T-helper 1 cell treated with Interleukin-12 subunit alpha and Interleukin-12 subunit beta and Interleukin-4 antibody, amounts not matched to agents 30 μg/mL and 1 μg/mL, for 36 hours (primary cell): ENCODE results near the gene RGMA.

ENCODE experiments used
- H3K27ac Mint-ChIP-seq: one replicate; pipeline ENCODE4 v1.8.0; 2021; ENCODE audit warnings: mild to moderate bottlenecking, mixed read lengths
- H3K27me3 Mint-ChIP-seq: one replicate; pipeline ENCODE4 v1.8.0; 2021; ENCODE audit warnings: low read depth, mixed read lengths
- H3K36me3 Mint-ChIP-seq: one replicate; pipeline ENCODE4 v1.8.0; 2021; ENCODE audit warnings: low read depth, mixed read lengths
- H3K4me1 Mint-ChIP-seq: one replicate; pipeline ENCODE4 v1.8.0; 2021; ENCODE audit warnings: low read depth, mixed read lengths
- H3K4me3 Mint-ChIP-seq: one replicate; pipeline ENCODE4 v1.8.0; 2021; ENCODE audit warnings: mild to moderate bottlenecking, moderate library complexity, mixed read lengths
- H3K9me3 Mint-ChIP-seq: one replicate; pipeline ENCODE4 v1.8.0; 2021; ENCODE audit warnings: mixed read lengths

RGMA gene

DNA sequence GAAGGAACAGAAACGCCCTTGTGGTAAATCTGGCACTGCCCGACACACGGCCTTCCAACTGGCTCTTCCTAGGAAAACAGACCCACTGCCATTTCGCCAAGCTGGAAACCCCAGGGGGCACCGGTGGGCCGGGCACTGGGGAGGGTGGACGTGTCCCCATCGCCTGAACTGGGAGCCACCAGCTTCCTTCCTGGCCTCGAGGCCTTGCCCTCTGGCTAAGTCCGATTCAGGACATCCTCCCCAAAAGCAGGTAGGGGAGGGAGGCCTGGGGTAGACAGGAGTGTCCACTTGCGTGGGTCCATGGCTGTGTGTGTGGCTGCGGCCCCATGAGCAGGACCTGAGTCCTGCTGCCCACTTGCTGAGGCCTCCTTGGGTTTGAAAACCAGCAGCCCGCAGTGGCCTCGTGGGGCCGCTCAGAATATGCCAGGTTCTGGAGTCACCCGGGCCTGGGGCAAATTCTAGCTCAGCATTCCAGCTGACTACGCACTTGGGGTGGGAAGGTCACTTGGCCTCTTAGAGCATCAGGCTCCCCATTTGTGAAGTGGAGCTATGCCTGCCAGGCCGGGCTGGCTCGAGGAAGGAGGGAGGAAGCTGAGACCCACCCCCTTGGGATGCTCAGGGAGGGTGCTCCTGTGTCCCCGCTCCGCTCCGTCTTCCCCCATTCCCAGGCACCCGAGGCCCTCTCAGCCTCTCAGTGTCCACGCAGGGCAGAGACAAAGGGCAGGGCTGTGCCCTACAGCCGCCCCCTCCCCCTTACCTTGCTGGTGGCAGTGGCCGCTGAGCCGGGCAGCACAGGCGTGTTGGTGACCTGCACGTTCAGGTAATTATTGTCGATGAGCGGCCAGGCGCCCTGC lies 37.5 kb downstream of the RGMA start:
- no peaks in the 10 kb centered on the region for H3K36me3 Mint-ChIP-seq
- H3K9me3 Mint-ChIP-seq = peaks cover under 1% of the 10 kb centered on the region
- H3K27ac Mint-ChIP-seq = no peak overlapping the region
- H3K27me3 Mint-ChIP-seq = no peaks in the 10 kb centered on the region
- H3K4me1 Mint-ChIP-seq = peaks cover 9% of the 10 kb centered on the region
- no peak overlapping the region for H3K4me3 Mint-ChIP-seq

DNA sequence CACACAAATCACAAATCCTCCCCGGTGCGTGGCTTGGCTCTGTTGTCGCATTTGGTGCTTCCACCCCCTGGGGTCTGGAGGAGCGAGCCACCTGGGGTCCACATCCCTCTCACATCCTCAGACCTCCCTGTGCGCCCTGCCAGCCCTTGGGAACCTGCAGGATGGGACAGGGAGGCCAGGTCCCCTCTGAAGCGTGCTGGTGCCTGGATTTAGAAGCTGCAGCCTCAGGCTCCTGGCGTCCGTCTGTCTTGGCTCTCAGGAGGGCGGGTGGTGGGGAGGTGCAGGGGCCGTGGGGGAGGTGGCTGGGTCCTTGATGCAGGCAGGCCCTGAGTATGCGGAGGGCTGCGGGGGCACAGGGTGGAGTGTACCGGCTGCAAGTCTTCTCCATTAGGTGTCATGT lies 38.4 kb downstream of the RGMA start:
- H3K4me1 Mint-ChIP-seq = peaks cover 9% of the 10 kb centered on the region
- H3K27ac Mint-ChIP-seq = no peak overlapping the region
- no peaks in the 10 kb centered on the region for H3K36me3 Mint-ChIP-seq
- no peak overlapping the region for H3K4me3 Mint-ChIP-seq
- no peaks in the 10 kb centered on the region for H3K27me3 Mint-ChIP-seq
- peaks cover 9% of the 10 kb centered on the region for H3K9me3 Mint-ChIP-seq

DNA sequence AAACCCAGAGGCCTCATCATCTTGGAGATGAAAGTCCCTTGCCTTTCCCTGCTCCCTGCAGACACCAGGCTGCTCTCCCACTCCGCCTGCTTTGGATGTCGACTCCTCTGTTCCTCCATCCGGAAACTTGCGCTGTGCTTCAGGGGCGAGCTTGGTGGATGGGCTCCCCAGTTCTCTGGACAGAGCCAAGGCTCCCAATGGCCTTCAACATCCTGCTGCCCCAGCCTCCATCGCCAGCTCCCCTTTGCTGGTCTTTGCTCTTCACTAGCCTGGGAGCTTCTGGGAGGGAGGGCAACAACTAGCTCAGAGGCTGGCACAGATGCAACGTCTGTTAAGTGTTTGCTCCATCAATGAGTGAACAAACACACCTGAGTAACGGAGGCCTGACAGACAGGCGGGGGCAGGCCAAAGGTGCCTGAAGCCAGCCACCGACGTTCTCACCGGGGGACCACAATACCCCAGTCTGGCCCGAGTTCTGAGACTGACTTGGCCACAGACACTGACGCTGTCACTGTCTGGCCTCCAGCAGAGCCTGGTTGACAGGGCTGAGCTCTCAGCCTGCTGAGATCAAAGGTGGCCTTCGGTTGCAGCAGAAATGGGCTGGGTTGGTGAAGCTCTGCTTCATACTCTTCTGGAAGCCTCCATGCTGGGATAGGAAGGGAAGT lies 39.0 kb downstream of the RGMA start:
- no peak overlapping the region for H3K27ac Mint-ChIP-seq
- H3K27me3 Mint-ChIP-seq = no peaks in the 10 kb centered on the region
- H3K9me3 Mint-ChIP-seq = peaks cover 9% of the 10 kb centered on the region
- H3K4me1 Mint-ChIP-seq = peaks cover 9% of the 10 kb centered on the region
- H3K4me3 Mint-ChIP-seq = no peak overlapping the region
- no peaks in the 10 kb centered on the region for H3K36me3 Mint-ChIP-seq

DNA sequence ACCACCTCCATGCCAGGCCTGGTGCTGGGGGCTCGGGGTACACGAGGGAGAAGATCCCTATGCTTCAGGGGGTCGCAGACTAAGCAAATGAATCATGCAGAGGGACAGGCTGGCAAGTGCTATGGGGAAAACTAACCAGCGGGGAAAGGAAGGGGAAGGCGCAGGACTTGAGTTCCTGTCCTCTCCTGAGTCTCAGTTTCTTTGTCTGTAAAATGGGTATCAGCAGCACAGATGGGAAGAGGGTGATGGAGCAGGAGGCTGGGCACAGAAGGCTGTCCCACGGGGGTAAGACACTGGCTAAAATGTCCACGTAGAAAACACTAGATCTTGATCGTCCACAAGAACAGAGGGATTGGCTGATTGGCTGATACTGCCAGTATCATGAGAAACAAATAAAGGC lies 39.8 kb downstream of the RGMA start:
- H3K36me3 Mint-ChIP-seq = no peaks in the 10 kb centered on the region
- no peaks in the 10 kb centered on the region for H3K27me3 Mint-ChIP-seq
- H3K9me3 Mint-ChIP-seq = peaks cover 9% of the 10 kb centered on the region
- H3K27ac Mint-ChIP-seq = no peak overlapping the region
- H3K4me1 Mint-ChIP-seq = peaks cover 9% of the 10 kb centered on the region
- H3K4me3 Mint-ChIP-seq = no peak overlapping the region

DNA sequence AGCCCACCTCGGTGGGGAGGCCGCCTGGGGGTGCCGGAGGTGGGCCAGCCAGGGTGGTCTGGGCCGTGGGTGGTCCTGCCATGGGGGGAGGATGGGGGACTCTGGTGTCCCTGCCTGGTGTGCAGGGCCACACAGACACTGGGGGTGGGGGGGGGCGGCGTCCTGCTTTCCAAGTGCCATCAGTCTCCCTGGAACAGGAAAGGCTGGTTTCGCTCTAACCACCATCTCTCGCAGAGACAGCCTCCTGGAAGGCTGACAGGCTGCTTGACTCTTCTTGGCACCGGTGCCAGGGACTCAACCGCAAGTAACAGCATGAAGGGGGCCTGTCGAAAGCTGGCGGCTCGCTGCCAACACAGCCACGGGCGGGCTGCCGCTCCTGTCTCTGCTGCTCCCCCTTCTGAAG lies 40.3 kb downstream of the RGMA start:
- Mint-ChIP-seq H3K27ac (no peak overlapping the region), H3K9me3 (peaks cover 9% of the 10 kb centered on the region), H3K4me1 (peaks cover 9% of the 10 kb centered on the region), H3K4me3 (no peak overlapping the region), H3K27me3 (no peaks in the 10 kb centered on the region), H3K36me3 (no peaks in the 10 kb centered on the region)

DNA sequence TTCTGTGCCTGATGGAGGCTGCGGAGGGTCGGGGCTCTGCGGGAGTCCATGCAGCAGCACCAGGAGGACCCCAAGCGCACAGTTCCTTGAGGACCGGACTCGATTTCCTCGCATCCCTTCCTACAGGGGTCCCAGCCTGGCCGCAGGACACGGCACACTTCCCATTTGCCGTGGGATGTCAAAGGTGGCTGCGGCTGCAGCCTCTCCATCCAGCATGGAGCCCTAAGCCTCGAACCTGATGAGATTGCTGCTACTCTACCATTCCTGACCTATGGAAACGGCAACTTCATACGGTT lies 40.6 kb downstream of the RGMA start:
- H3K4me1 Mint-ChIP-seq = peaks cover 9% of the 10 kb centered on the region
- H3K9me3 Mint-ChIP-seq = peaks cover 9% of the 10 kb centered on the region
- H3K27me3 Mint-ChIP-seq = no peaks in the 10 kb centered on the region
- H3K36me3 Mint-ChIP-seq = no peaks in the 10 kb centered on the region
- H3K27ac Mint-ChIP-seq = no peak overlapping the region
- no peak overlapping the region for H3K4me3 Mint-ChIP-seq

DNA sequence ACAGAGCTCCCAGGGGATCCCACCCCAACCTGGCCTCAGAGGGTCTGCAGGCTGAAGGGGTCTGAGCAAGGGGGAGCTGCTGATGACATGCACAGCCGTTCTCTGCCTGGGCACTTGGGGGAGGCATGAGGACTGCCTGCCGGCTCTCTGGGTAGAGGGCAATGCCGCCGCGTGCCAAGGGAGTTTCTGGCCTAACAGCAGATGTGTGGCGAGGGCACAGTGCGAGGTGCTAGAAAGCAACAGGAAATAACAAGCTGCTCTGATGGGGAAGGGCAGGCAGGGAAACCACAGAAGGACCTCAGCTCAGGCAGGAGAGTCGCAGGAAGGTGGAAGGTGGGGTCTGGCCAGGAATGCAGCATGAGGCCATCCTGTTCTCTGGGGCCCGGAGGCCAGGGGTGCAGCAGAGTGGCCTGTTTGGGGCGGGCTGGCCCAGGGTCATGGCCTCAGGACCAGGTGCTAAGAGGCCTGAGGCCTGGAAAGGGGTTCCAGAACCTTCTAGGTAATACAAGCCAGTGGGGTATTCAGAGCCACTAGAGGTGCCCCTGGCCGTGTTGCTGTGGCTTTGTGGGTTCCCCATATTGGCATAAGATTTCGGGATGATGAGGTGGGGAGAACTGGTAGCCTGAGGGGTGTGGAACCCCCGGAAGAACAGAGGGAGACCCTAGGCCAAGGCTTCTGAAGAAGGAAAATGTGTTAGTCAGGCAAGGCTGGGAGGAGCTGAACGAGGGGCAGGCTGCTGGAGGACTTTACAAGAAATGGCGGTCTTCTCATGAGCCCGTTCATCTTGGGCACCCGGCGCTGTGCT lies 41.2 kb downstream of the RGMA start:
- Mint-ChIP-seq H3K27ac (no peak overlapping the region), H3K27me3 (no peaks in the 10 kb centered on the region)

DNA sequence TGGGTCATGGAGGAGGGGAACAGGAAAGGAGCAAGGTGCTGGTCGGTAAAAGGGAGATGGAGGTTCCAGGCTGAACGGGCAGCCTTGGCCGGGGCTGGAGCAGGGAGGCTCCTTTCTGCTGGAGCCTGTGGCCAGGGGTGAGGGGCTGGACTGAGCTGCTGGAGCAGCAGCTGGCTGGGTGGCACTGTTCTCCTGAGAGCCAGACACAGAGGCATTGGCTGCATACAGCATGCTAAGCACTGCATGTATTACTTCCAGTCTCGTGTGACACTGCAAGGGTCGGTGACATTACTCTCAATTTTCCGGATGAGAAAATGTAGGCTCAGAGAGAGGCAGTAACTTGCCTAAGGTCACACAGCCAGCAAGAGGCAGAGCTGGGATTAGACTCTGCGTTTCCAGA lies 42.3 kb downstream of the RGMA start:
- Mint-ChIP-seq H3K27ac (no peak overlapping the region), H3K4me3 (no peak overlapping the region), H3K4me1 (peaks cover 9% of the 10 kb centered on the region), H3K9me3 (peaks cover 9% of the 10 kb centered on the region), H3K27me3 (no peaks in the 10 kb centered on the region), H3K36me3 (no peaks in the 10 kb centered on the region)

More for the DNA sequence above, 41.2 kb downstream of the RGMA start:
- Mint-ChIP-seq H3K4me1 (peaks cover 9% of the 10 kb centered on the region), H3K36me3 (no peaks in the 10 kb centered on the region), H3K9me3 (peaks cover 9% of the 10 kb centered on the region), H3K4me3 (no peak overlapping the region)

DNA sequence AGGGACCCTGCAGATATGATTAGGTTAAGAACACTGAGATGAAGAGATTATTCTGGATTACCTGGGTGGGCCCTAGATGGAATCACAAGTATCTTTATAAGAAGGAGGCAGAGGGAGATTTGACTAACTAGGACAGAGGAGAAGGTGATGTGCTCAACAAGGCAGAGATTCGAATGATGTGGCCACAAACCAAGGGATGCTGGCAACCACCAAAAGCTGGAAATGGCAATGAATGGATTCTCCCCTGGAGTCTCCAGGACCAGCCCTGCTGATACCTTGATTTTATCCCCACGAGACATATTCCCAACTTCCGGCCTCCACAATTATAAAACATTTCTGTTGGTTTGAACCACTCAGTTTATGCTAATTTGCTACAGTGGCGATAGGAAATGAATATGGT lies 42.9 kb downstream of the RGMA start:
- Mint-ChIP-seq H3K27me3 (no peaks in the 10 kb centered on the region), H3K4me1 (peaks cover 9% of the 10 kb centered on the region), H3K27ac (no peak overlapping the region), H3K4me3 (no peak overlapping the region), H3K36me3 (no peaks in the 10 kb centered on the region), H3K9me3 (peaks cover 9% of the 10 kb centered on the region)

DNA sequence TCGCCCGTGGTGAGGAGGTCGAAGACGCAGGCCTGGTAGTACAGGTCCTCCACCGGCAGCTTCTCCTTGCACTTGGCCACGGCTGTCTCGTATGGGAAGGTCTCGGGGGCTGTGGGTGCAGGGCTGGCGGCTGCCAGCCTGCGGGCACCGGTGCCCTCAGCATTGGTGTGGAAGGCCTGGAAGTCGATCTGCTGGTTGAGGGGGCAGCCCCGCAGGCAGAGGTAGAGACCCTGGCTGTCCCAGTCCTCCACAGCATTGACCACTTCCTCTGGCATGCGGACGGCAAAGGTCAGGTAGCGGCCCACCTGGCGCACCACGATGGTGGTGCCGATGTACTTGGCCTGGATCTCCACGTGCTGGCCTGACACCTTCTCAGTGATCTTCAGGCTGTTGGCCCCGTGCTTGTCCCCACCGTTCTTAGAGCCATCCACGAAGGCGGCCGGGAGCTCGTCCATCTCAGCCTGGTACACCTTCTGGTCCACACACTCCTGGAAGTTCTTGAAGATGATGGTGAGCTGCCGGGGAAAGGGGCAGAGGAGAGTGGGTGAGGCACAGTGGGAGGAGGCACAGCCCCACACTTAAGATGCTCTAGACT lies 43.7 kb downstream of the RGMA start:
- peaks cover 9% of the 10 kb centered on the region for H3K9me3 Mint-ChIP-seq
- H3K4me3 Mint-ChIP-seq = no peak overlapping the region
- no peaks in the 10 kb centered on the region for H3K27me3 Mint-ChIP-seq
- no peak overlapping the region for H3K27ac Mint-ChIP-seq
- H3K36me3 Mint-ChIP-seq = no peaks in the 10 kb centered on the region
- H3K4me1 Mint-ChIP-seq = peaks cover 9% of the 10 kb centered on the region

DNA sequence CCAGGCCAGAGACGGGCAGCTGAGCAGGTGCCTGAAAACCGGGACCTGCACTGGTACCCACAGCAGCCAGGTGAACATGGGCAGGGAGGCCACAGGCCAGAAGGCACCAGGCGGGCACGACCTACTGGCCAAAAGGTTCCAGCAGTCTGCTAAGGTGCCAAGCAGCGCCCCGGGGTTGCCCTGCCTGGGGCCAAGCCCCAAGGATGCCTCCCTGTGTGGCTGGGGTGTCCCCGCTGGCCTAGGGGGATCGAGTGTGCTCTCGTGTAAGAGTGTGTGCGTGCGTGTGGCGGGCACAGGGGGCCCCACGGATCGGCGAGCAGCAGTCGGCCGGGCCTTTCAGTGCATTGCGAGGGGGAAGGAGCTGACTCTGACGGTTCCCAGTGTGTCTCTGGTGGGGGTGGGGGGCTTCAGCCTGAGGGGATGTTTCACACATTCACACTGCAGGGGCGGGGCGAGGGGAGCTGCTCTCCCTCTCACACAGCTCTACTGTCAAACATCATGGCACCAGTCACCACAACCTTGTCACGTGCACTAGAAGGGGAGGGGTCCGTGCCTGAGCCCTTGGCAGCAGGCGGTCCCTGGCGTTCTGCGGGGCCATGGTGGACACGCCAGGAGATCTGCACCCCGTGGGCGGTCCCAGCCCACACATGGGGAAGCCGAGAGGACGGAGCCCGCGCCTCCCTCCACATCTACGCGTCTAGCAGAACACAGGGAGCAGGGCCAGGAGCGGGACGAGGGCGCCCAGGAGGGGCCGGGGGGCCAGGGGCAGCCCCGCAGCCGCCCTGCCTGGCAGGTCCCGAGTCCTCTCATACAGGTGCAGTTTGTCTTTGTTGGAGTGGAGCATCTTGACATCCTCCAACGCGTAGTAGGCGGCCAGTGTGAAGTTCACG lies 44.5 kb downstream of the RGMA start:
- Mint-ChIP-seq H3K27ac (no peak overlapping the region), H3K9me3 (peaks cover 9% of the 10 kb centered on the region), H3K4me1 (peaks cover 9% of the 10 kb centered on the region), H3K27me3 (no peaks in the 10 kb centered on the region), H3K36me3 (no peaks in the 10 kb centered on the region), H3K4me3 (no peak overlapping the region)

DNA sequence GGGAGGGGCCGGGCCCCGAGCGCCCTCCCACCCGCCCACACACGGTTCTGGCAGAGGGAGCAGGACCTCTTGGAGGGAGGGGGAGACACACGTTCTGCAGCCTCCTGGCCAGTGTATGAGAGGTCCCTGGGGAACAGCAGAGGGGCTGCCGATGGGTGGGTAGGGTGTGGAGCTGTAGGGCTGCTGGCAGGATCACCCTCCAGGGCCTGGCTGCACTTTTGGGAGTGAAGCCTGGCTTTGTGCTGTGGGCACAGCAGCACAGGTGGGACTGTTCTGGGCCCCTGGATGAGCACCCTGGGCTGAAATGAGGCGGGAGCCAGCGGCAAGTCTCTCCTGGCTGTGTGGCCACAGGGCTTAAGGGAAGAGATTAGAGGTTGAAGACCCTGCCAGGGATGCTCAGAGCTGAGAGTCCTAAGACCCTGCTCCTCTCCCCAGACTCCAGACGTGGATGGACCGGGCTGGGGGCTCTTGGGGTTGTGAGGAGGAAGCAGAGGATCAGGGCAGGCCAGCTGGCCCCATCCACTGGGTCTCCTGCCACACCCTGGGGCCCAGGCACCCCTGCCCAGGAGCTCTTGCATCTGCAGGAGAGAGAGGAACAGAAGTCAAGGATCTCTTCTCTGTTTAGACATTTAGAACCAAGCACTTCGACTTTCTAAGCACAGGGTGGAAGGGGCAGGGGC lies 45.2 kb downstream of the RGMA start:
- no peaks in the 10 kb centered on the region for H3K27me3 Mint-ChIP-seq
- peaks cover 9% of the 10 kb centered on the region for H3K9me3 Mint-ChIP-seq
- H3K4me1 Mint-ChIP-seq = peaks cover 7% of the 10 kb centered on the region
- no peak overlapping the region for H3K27ac Mint-ChIP-seq
- H3K36me3 Mint-ChIP-seq = no peaks in the 10 kb centered on the region
- no peak overlapping the region for H3K4me3 Mint-ChIP-seq

DNA sequence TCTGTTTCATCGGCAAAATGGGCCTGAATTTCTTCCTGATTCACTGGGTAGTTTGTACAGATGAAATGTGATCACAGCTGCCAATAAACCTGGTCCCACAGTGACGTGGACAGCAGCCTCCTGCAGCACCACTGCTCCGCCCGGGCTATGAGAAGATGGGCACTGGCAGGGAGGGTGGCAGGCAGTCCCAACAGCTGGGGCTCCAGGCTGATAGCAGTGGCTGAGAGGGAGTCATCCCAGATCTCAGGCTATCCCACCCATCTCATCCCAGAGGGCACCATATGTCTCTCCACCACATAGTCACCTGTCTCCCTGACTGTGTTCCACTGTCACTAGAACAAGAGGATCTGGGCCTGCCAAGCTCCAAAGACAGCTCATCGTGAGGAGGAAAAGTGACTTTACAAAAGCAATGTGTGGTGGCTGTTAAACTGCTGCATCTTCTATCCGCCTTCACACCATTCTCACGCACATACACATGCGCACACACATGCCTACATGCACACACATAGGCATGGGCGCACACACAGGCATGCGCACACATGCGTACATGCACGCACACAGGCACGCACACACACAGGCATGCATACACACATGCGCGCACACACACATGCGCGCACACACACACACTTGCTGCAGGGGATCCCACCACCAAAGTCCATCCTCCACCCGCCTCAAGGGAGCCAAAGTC lies 46.2 kb downstream of the RGMA start:
- H3K27me3 Mint-ChIP-seq = no peaks in the 10 kb centered on the region
- H3K36me3 Mint-ChIP-seq = no peaks in the 10 kb centered on the region
- H3K4me1 Mint-ChIP-seq = peaks cover 4% of the 10 kb centered on the region
- no peak overlapping the region for H3K4me3 Mint-ChIP-seq
- H3K9me3 Mint-ChIP-seq = peaks cover 9% of the 10 kb centered on the region
- no peak overlapping the region for H3K27ac Mint-ChIP-seq
